ENCODE measurements around the gene WDR27.
"Not testable (repeated sequence)": the region's sequence is repeated elsewhere in the genome, so short reads cannot be mapped to it uniquely, and the experiment has no call there.

WDR27 gene

DNA sequence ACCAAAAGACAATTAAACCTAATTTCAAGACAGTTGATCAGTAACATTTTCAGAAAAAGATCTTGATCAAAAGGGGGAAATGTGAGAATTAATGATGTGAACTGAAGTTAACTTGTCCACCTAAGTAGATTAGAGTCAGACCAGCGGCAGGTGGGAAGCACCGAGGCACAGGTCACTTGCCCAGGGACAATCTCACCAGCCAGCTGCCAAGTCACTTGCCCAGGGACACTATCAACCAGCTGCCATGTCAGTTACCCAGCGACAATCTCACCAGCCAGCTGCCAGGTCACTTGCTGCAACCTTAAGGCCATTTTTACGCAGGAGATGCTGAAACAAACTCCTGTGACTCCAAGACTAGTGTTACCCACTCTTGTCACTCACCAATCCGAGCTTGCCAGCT is 260.5 kb downstream of the WDR27 start:
- DNase-seq (ENCODE audit: low spot score): no peak

DNA sequence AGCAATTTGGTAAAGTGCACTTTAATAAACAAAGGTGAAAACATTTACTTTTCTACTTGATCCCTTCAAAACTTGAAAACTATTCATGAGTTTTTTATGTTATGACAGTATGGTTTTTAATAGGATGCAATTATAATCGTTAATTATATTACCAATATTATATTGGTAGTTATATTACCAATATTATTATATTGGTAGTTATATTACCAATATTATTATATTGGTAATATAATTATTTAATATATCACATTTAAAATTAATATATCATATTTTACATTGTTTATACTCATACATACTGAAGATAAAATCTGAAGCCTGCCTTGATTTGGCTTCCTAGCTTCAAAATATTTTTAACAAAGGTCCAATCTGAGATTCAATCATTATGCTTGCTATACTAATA is 262.1 kb downstream of the WDR27 start:
- no peak for DNase-seq (ENCODE audit: low spot score)

DNA sequence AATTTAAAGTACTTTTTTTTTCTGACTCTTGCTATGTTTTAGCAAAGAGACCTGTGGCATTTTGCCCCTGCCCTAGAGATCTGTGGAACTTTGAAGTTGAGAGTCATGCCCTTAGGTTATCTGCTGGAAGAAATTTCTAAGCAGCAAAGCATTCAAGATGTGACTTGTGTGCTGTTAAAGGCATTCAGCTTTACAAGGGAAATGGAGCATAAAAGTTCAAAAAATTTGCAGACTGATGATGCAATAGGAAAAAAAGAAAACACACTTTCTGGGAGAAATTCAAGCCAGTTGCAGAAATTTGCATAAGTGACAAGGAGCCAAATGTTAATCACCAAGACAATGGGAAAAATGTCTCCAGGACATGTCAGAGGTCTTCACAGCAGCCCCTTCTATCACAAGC is 267.3 kb downstream of the WDR27 start:
- DNase-seq (ENCODE audit: low spot score): not testable (repeated sequence)

DNA sequence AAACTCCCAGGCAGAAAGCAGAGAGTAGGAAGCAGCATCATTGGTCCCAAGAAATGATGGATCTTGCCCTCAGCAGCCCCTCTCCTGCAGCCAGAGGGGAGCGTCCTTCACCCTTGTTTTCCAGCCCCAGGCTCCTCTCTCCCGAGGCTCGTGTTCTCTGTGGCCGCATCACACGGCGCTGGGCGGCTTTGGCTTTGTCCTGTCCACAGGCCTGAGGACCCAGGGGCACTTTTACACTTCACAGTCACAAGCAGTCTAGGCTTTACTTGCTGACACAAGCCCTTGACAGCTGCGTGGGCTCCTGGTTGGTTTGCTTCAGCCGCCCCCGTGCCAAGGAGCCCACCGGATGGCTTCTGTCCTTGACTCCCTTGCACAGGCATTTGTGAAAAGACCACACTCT is 272.8 kb downstream of the WDR27 start:
- no peak for DNase-seq (ENCODE audit: low spot score)

DNA sequence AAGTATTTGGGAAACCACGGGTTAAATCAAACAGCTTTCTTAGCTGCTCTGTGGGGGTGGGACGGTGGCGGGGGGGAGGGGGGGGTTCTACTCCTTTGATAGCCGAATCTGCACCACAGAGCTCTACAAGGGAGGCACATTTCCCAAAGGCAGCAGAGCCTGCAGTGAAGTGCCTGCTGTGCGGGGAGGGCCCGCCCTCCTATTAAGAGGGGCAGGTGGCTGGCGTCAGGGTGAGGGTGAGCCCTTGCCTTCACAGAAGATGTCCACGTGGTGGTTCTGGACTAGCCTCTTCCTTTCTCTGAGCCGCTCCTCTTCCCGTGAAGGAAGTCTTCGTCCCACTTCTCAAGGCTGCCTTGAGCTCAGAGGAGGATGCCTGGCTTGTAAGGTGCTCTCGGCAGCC is 273.3 kb downstream of the WDR27 start:
- no peak for DNase-seq (ENCODE audit: low spot score)

DNA sequence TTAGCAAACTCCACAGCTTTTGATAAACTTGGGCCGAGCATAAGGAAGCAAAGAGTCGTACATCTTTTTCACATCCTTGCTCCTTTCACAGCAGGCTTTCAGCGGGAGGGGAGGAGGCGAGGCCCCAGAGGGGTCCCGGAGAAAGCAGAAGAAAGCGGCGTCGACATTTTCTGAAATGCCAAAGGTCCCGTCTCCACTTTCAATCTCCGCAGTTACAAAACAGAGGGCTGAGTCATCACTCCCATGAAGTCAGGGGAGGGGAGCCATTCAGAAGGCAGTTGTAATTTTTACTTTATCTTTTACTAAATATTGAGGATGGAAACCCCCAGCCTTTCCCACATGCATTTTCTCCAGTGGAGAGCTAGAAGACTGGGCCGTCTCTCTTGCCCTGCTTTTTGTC is 274.0 kb downstream of the WDR27 start:
- no peak for DNase-seq (ENCODE audit: low spot score)

DNA sequence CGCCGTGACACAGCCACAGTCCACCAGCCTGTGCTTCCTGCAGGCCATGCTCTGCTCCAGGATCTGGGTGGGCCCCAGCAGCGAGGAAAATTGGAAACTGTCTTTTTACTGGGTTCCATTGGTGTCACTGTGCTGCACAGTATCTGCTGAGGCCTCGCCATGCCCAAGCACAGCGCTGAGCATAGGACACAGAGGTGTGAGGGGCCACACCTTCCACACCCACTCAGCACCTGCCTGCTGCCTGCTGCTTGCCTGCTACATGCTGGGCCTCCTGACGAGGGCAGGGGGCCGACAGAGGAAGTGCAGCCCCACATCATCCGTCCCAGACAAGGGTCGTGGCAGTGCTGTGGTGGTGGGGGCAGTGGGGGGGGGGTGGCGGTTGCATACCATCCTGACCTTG is 275.2 kb downstream of the WDR27 start:
- DNase-seq (ENCODE audit: low spot score): no peak

DNA sequence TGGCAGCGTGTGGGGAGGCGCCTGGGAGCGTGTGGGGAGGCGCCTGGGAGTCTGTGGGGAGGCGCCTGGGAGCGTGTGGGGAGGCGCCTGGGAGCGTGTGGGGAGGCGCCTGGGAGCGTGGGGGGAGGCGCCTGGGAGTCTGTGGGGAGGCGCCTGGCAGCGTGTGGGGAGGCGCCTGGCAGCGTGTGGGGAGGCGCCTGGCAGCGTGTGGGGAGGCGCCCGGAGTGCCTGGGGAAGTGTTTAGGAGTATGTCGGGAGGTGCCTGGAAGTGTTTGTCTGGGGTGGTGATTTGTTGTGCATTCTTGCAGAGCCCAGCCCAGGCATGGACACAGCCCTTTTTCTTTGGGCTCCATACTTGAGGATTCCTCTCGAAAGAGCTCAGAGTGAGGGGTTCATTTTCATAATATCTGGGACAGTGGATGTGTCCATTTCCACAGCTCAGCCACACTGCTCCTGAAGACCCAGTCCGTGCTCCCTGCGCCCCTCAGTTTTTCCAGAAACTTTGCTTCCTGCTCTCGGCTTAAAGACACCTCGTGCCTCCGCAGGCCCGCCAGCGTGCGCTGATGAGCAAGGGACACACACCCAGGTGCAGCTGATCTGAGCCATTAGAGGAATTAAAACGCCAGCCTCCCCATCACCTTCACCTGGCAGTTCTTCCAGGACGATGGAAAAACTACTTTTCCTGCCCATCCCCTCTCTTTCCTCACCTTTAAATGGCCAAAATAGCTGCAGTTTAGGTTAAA is 276.0 kb downstream of the WDR27 start:
- no peak for DNase-seq (ENCODE audit: low spot score)

DNA sequence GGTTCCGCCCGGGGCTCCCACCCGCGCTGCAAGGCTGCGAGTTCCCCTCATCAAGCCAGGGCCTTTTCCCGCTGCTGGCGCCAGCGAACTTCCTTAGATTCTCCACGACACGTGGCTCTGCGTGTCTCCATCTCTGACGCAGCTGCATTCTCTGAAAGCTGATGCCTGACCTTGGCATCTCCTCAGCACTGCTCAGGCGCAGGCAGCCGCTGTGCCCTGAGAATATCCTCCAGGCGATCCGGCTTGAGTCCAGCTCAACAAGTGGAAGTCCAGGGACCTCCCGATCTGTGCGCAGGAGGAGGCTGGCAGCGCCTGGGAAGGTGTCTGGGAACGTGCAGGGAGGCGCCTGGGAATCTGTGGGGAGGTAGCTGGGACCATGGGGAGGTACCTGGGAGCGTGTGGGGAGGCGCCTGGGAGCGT is 277.0 kb downstream of the WDR27 start:
- no peak for DNase-seq (ENCODE audit: low spot score)

DNA sequence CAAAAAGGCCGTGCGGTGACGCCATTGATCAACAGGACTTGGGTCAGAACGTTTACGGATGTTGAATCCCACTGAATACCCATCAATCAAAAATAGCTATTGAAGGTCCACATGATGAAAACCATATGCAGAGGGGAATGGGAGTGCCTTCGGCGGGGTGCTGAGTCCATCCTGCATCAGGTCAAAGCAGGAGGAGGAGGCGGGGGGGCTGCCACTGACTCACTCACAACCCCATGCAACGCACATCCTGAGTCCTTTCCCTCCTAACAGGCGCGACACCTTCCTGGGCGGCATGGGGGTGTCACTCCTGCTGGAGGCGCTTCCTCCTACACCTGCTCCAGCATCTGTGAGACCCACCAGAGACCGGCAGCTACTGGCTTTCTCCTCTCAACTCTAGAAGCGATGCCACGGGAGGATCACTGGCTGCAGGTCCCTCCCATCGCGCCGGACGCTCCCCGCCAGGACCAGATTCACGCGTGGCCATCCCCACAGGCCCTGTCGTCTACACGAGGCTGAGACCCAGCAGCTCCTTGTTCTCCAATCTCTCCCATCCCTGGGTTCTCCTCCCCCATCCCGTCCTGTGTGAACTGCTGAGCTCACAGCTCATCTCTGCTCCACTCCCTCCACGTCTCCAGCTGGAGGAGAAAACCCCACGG is 277.6 kb downstream of the WDR27 start:
- DNase-seq (ENCODE audit: low spot score): no peak

DNA sequence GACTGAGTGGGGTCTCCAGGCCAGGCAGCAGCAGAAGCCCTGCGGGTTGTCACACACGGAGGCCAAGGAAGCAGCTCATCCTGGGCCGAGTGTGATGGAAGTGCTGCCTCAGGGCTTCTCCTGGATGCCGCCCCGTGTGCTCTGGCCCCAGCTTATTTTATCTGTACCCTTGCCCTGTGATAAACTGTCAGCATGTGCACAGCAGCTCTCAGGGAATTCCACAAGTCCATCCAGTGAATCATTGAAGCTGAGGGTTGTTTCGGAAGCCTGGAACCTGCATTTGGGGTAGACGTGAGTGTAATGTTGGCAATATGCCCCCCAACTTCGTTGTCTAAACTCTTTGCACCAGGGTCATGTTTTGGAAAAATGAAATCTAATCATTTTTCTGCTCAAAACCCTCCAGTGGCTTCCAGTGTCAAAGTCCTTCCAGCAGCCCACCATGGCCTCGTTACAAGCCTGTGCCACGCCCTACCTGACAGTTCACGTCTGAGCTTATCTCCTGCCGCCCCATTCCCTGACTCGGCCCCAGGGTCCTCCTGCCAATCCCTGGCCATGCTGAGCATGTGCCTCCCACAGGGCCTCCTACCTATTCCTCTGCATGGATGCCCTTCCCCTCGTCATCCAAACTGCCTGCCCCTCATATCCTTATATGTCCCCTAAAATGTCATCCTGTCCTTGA is 280.1 kb downstream of the WDR27 start:
- DNase-seq (ENCODE audit: low spot score): no peak

DNA sequence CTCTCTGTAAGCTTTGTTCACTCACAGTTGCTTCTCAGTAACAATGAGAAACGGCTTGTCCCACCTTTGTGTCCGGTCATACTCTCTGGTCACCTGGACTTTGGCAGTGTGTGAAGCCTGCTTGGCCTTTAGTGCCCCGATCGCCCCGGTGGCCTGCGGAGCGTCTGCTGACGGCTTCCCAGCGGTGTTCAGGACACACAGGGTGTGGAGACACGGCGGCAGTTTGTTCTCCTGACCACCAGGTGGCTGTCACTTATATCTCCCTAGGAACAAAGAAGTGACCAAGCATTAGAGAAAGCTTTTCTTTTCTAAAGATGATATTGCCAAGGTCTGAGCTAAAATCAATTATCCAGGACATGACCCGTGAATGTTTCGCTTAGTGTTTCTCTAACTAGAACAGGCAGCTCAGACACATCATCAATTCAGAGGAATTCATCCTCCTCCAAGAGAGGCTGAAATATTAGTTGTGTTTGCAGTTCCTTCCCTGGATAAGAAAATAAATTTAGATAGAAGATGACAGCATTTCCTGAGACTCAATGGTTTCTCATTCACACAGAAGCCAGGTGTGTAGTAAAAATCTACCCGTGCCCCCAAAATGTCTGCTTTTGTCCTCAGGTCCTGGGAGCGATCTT is 280.8 kb downstream of the WDR27 start:
- DNase-seq (ENCODE audit: low spot score): no peak

DNA sequence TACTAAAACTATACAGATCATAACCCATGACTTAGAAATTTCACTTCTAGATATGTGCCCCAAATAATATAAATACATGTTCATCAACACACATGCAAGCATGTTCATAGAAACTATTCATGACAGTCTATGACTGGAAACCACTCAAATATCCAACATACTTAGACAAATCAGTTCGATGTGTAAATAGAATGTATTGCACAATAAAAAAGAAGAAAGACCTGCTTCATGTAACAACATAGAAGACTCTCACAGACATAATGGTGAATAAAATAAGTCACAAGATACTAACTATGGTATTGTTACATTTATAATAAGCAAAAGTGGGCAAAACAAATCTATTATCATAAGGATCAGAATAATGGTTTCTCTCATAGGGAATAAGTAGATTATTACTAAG is 284.7 kb downstream of the WDR27 start:
- no peak for DNase-seq (ENCODE audit: low spot score)

DNA sequence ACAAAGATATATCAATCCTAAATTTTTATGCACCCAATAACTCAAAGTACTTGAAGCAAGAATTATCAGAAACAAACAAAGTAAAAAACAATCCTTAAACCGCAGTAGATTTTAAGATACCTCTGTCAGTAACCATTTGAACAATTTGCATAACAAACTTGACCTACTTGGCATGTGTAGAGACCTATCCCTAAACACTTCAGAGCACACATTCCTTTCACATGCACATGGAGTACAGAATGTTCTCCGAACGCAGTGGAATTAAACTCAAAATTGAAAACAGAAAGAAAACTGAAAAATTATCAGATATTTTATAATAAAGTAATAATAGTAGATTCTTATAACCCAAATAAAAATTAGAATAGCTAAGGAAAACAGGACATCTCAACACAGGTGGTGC is 285.6 kb downstream of the WDR27 start:
- DNase-seq (ENCODE audit: low spot score): no peak

DNA sequence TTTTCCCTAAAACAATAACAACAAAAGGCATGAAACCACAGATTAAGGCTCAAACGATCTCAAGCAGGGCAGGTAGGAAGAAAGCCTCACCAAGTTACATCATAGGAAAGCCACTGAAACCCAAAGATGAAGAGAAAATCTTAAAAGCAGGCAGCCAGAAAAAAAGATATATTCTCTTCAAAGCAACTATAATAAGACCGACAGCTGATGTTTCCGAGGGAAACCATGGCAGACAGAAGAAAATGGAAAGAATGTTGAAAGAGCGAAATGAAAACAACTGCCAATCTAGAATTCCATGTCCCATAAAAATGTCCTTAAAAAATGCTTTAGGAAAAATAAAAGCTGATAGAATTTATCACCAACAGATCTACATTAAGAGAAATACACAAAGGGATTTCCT is 286.6 kb downstream of the WDR27 start:
- DNase-seq (ENCODE audit: low spot score): no peak

DNA sequence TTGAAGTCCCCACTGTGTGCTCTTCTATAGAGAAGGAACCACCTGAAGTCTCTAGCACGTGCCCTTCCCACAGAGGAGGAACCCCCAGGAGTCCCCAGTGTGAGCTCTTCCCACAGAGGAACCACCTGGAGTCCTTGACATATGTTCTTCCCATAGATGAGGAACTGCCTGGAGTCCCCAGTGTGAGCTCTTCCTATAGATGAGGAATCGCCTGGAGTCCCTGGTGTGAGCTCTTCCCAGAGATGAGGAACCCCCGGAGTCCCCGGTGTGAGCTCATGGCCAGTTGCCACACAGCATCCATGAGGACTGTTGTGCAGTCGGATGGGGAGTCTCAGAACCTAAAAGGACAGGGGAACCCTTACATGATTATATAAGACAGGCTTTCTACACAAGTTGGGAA is 290.1 kb downstream of the WDR27 start:
- no peak for DNase-seq (ENCODE audit: low spot score)

DNA sequence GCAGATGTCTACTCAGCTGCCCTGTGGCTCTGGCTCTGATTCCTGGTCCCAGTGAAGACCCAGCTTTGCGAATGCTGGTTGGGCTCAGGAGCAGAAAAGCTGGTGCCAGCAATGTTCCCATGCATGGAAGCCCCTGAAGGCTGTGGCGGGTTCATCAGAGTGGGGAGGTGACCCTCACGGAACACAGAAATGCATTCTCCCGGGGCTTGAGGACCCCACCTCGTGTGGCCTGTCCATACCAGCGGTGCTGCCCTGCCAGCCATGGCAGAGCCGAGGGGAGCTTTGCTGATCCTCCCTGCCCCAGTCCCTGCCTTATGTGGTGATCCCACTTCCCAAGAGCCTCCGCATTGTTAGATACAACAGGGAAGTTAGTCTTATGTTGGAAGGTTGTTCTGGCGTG is 290.5 kb downstream of the WDR27 start:
- DNase-seq (ENCODE audit: low spot score): no peak

DNA sequence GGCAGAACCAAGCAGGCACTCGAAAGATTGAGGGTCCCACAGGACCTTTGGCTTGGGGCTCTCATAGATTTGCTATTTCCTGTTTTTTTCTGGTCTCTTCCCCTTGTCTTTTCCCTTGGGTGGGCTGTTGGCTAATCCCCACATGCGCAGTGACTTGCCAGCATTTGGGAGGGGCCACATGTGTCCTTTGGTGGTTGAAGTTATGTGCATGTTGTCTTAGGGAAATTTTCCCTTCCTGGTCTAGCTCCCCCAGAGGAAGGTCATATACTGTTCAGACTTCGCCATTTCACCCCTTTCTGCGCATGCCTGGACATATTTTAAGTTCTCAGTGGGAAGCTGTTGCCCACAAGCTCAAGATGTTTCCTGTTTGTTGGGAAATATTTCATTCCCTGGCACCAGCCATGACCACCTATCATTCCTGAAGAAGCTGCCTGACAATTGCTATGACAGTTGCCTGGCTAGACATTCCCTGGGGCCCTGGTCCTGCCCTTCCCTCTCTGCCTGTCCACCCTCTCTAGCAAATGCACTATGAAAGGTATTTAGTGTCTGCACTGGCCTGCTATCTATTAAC is 292.0 kb downstream of the WDR27 start:
- no peak for DNase-seq (ENCODE audit: low spot score)

DNA sequence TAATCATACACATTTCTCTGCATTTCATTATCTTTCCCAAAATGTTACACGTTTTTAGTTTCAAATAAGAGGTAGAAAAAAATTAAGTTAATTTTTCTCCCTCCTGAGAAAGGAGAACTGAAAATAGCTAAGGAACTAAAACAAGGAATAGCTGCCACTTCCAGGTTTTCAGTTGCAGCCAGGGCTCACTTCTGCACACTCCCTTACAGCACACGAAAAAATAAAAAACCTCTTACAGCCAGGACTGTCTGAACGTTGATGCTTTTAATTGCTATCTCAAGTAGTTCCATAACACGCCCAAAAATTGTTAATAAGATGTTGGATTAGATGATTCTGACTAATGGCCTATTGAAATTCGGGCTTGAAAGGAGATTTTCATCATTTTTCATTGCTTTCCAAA is 294.5 kb downstream of the WDR27 start:
- DNase-seq (ENCODE audit: low spot score): no peak

Data from activated CD4-positive, alpha-beta T cell treated with anti-CD3 and anti-CD28 coated beads, Interleukin-2, Interleukin-4, amounts not matched to agents 100 ng/mL and 50 ng/mL, durations not matched to agents 16 hours and 8 hours (primary cell).